Lung (tissue), 12 donors: ENCODE measurements around the gene ALG13. TPM values are rescaled to one million over a fixed set of nuclear protein-coding genes. Genes with fewer than 3 reads are reported as not detected.

Experiments used
- ATAC-seq: fragments of 200-7000 bp; cut with Tn5 transposase; one replicate; pipeline ENCODE4 v1.9.1; 2020; ENCODE audit warnings: moderate number of reproducible peaks; ENCODE audit not compliant: insufficient read depth, low FRiP score
- DNase-seq, 3 donors: peaks; one replicate each; pipeline ENCODE4 v3.0.0-alpha.2; 2013 to 2017
- H3K27ac ChIP-seq, 2 donors: one replicate each; pipeline ENCODE4 v1.5.1; 2013; ENCODE audit warnings: mild to moderate bottlenecking in 2 of 2, moderate library complexity in 2 of 2, control low read depth in 1 of 2, inconsistent platforms in 1 of 2, low read depth in 1 of 2, low read length in 1 of 2
- H3K27me3 ChIP-seq, 3 donors: one replicate each; pipeline ENCODE4 v1.5.1; 2013; ENCODE audit warnings: low read length in 2 of 3; ENCODE audit not compliant: control insufficient read depth in 3 of 3, insufficient read depth in 3 of 3
- H3K36me3 ChIP-seq, 4 donors: one replicate each; pipeline ENCODE4 v1.5.1; 2013; ENCODE audit warnings: low read length in 4 of 4, mild to moderate bottlenecking in 1 of 4, moderate library complexity in 1 of 4; ENCODE audit not compliant: control insufficient read depth in 4 of 4, insufficient read depth in 4 of 4
- H3K4me1 ChIP-seq, 5 donors: one replicate each; pipeline ENCODE4 v1.5.1; 2013; ENCODE audit warnings: low read length in 5 of 5, mild to moderate bottlenecking in 2 of 5, moderate library complexity in 1 of 5; ENCODE audit not compliant: control insufficient read depth in 5 of 5, insufficient read depth in 5 of 5
- H3K4me3 ChIP-seq: one replicate; pipeline ENCODE4 v1.5.1; 2013; ENCODE audit warnings: mild to moderate bottlenecking, control low read depth, moderate library complexity
- H3K9ac ChIP-seq, 2 donors: one replicate each; pipeline ENCODE4 v1.5.1; 2013; ENCODE audit warnings: low read length in 2 of 2, control low read depth in 1 of 2; ENCODE audit not compliant: insufficient read depth in 1 of 2
- H3K9me3 ChIP-seq, 4 donors: one replicate each; pipeline ENCODE4 v1.5.1; 2013; ENCODE audit warnings: low read length in 3 of 4, mild to moderate bottlenecking in 1 of 4, moderate library complexity in 1 of 4; ENCODE audit not compliant: control insufficient read depth in 4 of 4, insufficient read depth in 3 of 4
- CTCF ChIP-seq: IDR thresholded peaks from 2 replicates; pipeline ENCODE4 v1.5.1; 2012; ENCODE audit warnings: mild to moderate bottlenecking; ENCODE audit errors: control extremely low read depth, extremely low read depth
- WGBS, 2 donors: extraction: QIAGEN DNeasy Blood & Tissue Kit; methylation state at CpG; one replicate each; pipeline ENCODE4 v1.1.7; 2013; 5-methylcytosine and 5-hydroxymethylcytosine counted together
- polyA plus RNA-seq, 2 donors: library from polyadenylated mRNA; stranded (reverse); fragments of 200-250 nt; gene quantifications; one replicate each; pipeline ENCODE4 v1.2.1, GENCODE V29; 2013
- total RNA-seq, 2 donors: library from RNA; depleted of rRNA in 1 of 2; stranded (reverse); fragments of >200 nt in 1 of 2; gene quantifications; one replicate each; pipeline ENCODE4 v1.2.1, GENCODE V29; 2014 to 2021
- donor health status: control.
- donor health status: control.
- donor health status: Bipolar disorder and iron deficiency.
- donor health status: healthy.
- donor health status: DM: yes; HTN: yes; CAD: no.

ALG13 gene
- total and polyA plus RNA-seq, 4 donors, result 32.3 to 141 (median 39.0) TPM

- Histone ChIP-seq H3K4me1 (no peaks in the 10 kb centered on the region), H3K4me3 (no peak overlapping the region), H3K9ac (no peak overlapping the region), H3K36me3 (no peaks in the 10 kb centered on the region), H3K9me3 (peaks cover 0 to 5% (median 0%) of the 10 kb centered on the region in 4 donors), H3K27me3 (peaks cover 0 to 13% (median 0%) of the 10 kb centered on the region in 3 donors), H3K27ac (no peak overlapping the region)
- no peak for TF ChIP-seq CTCF
- DNase-seq, result no peak
- no peak for ATAC-seq
These were observed 35.4 kb upstream of the ALG13 start for GRCh38 chrX:111645607-111646006.

GRCh38 chrX:111646515-111646914 is 34.5 kb upstream of the ALG13 start:
- Histone ChIP-seq H3K9ac (no peak overlapping the region), H3K27ac (no peak overlapping the region), H3K36me3 (no peaks in the 10 kb centered on the region), H3K4me3 (no peak overlapping the region), H3K4me1 (no peaks in the 10 kb centered on the region), H3K9me3 (peaks cover 0 to 5% (median 0%) of the 10 kb centered on the region in 4 donors), H3K27me3 (peaks cover 0 to 15% (median 0%) of the 10 kb centered on the region in 3 donors)
- ATAC-seq (no peak), DNase-seq (no peak)
- no peak for TF ChIP-seq CTCF
- 72 to 90% methylated on average over 1 of the region's 1 CpG for WGBS, 2 donors

- Histone ChIP-seq H3K9ac (no peak overlapping the region), H3K4me1 (no peaks in the 10 kb centered on the region), H3K36me3 (no peaks in the 10 kb centered on the region), H3K27ac (no peak overlapping the region), H3K27me3 (peaks cover 0 to 19% (median 0%) of the 10 kb centered on the region in 3 donors), H3K9me3 (peaks cover 0 to 5% (median 0%) of the 10 kb centered on the region in 4 donors), H3K4me3 (no peak overlapping the region)
- no peak for ATAC-seq
- TF ChIP-seq CTCF, result no peak
- no peak for DNase-seq
- WGBS, 2 donors, result 79 to 80% methylated on average over 1 to 3 of the region's 3 CpGs
These were observed 32.2 kb upstream of the ALG13 start for GRCh38 chrX:111648802-111649201.

- H3K9ac ChIP-seq, result no peak overlapping the region
- no peak for TF ChIP-seq CTCF
- H3K27me3 ChIP-seq, result peaks cover 0 to 17% (median 0%) of the 10 kb centered on the region in 3 donors
- no peaks in the 10 kb centered on the region for H3K4me1 ChIP-seq
- WGBS, 2 donors, result 74% methylated on average over 1 of the region's 1 CpG; no CpG with 5 or more reads in 1 of the 2 donors
- no peak overlapping the region for H3K27ac ChIP-seq
- no peaks in the 10 kb centered on the region for H3K36me3 ChIP-seq
- ATAC-seq, result no peak
- peaks cover 0 to 5% (median 0%) of the 10 kb centered on the region in 4 donors for H3K9me3 ChIP-seq
- no peak overlapping the region for H3K4me3 ChIP-seq
- DNase-seq, result no peak
These were observed 31.3 kb upstream of the ALG13 start for GRCh38 chrX:111649638-111650037.
